Activated CD8-positive, alpha-beta memory T cell treated with anti-CD3 and anti-CD28 coated beads for 36 hours (primary cell): Measurements from ENCODE around the gene C4orf50. TPM values are rescaled to one million over a fixed set of nuclear protein-coding genes. Genes with fewer than 3 reads are reported as not detected.
"Not testable (repeated sequence)": the region's sequence is repeated elsewhere in the genome, so short reads cannot be mapped to it uniquely, and the experiment has no call there.

Experiments used
- CTCF ChIA-PET: fragments of 350-600 bp; sonication (Branson Sonifier 250); formaldehyde crosslinking; loops from one replicate; lab custom pipeline; 2021; ENCODE audit warnings: antibody characterized with exemption; lab: Charles Lee
- POLR2A ChIA-PET: fragments of 350-600 bp; sonication (Branson Sonifier 250); formaldehyde crosslinking; loops from one replicate; lab custom pipeline; 2021; ENCODE audit warnings: antibody characterized with exemption; lab: Charles Lee
- total RNA-seq, 2 experiments: library from RNA; stranded (reverse); gene quantifications; one replicate each; pipeline ENCODE4 v1.2.3, GENCODE V29; 2021

C4orf50 gene
- total RNA-seq, 2 experiments from 2014 or later: 0.17 to 0.19 TPM

DNA sequence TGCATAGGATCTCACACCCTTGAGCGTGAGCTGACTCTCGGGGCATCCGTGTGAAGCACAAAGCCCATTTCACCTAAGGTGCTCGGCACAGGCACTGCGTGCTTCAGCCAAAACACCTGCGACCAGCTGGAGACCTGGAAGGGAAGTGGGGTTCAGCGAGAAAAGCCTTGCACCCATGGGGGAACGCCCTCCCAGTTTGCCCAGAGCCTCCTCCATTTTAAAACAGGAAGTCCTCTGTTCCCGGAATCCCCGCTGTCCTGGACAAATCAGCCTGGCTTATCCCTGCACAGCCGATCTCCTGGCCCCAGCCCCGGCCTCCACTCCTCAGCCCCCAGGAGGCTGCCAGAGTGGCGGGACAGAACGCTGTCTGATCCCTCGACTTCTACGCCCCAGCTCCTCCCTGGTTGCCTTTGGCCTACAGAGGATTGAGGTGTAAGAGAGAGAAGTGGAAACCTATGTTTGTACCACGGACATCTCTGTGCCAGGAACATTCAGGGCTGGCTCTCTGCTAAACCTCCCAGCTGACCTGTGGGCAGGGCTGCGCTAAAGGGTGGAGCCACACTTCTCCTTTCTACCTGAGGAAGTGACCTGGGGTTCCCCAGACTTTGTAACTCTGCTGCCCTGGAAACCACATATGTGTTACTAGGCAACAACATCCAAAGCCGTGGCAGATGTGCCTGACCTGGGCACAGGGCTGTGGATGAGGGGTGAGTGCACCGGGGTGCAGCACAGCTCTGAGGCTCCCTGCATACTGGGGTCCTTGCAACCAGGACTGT is 3.8 kb upstream of the C4orf50 start:
- CTCF ChIA-PET: interaction anchor here (0.6 to 3.1 kb wide), 2 partner anchors 23 to 293 kb away, joined by 3 to 8 read pairs; no protein-coding TSS in a partner anchor
- POLR2A ChIA-PET: no interaction called here

GRCh38 chr4:6020613-6021012 is 2.4 kb upstream of the C4orf50 start:
- CTCF ChIA-PET: interaction anchor here (3.1 kb wide), 1 partner anchor 22 kb away, joined by 8 read pairs; no protein-coding TSS in a partner anchor
- POLR2A ChIA-PET: no interaction called here

- POLR2A ChIA-PET: no interaction called here
- CTCF ChIA-PET: interaction anchor here (3.1 kb wide), 1 partner anchor 21 kb away, joined by 8 read pairs; no protein-coding TSS in a partner anchor
These were observed 1.4 kb upstream of the C4orf50 start for GRCh38 chr4:6019316-6020263.

DNA sequence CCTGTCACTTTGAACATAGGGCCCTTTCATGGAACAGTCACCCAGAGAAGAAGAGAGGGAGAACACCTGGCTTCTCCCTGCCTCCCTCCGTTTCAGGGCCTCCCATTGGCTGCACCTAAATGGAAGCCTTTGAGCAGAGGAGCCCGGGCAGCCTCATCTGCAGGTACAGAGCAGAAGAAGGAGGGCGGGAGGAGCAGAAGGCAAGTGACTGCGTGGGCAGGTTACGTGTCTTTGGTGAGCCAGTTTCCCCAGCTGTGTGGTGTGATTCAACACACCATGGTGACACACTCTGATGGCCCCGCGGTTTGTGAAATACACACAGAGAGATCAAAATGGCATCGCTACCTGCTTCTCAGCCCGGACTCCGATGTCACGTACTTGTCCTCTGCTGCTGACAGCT is 431 bp downstream of the C4orf50 start:
- CTCF ChIA-PET: no interaction called here
- POLR2A ChIA-PET: no interaction called here

GRCh38 chr4:6017030-6017429 is 1.2 kb downstream of the C4orf50 start:
- ChIA-PET POLR2A (no interaction called here), CTCF (no interaction called here)

GRCh38 chr4:6013564-6013963 is 4.7 kb downstream of the C4orf50 start:
- CTCF ChIA-PET: interaction anchor here (1.4 kb wide), 1 partner anchor 9 kb away, joined by 4 read pairs; no protein-coding TSS in a partner anchor

GRCh38 chr4:6012200-6012599 is 6.0 kb downstream of the C4orf50 start:
- POLR2A ChIA-PET: no interaction called here
- CTCF ChIA-PET: interaction anchor here (1.4 kb wide), 1 partner anchor 14 kb away, joined by 3 read pairs; no protein-coding TSS in a partner anchor

More at GRCh38 chr4:6013564-6013963, 4.7 kb downstream of the C4orf50 start:
- POLR2A ChIA-PET: no interaction called here

DNA sequence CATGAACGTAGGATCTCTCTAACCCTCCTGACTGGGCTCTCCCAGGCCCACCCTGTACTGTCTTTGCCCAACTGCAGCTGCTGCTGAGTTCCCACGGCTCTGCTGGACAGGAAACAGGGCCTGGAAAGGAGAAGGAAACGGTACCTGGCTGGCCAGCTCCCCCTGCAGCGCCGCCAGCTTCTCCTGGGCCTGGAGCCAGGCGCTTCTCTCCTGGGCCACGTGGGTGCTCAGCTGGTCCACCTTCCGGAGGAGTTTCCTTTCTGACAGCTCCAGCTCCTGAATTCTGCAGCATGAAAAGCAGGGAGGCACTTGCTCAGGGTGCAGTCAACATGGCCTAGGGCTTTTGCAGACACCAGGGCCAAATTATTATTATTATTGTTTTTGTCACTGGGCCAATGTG is 6.5 kb downstream of the C4orf50 start:
- ChIA-PET CTCF (interaction anchor here (1.1 to 1.4 kb wide), 2 partner anchors 14 kb away, joined by 3 to 7 read pairs; no protein-coding TSS in a partner anchor), POLR2A (no interaction called here)

GRCh38 chr4:6011271-6011671 is 7.0 kb downstream of the C4orf50 start:
- ChIA-PET POLR2A (no interaction called here), CTCF (interaction anchor here (1.1 kb wide), 1 partner anchor 13 kb away, joined by 7 read pairs; no protein-coding TSS in a partner anchor)

- POLR2A ChIA-PET: no interaction called here
- CTCF ChIA-PET: interaction anchor here (1.1 kb wide), 1 partner anchor 13 kb away, joined by 7 read pairs; no protein-coding TSS in a partner anchor
These were observed 7.4 kb downstream of the C4orf50 start for GRCh38 chr4:6010789-6011188.

- CTCF ChIA-PET: no interaction called here
- POLR2A ChIA-PET: no interaction called here
These were observed 8.8 kb downstream of the C4orf50 start for GRCh38 chr4:6009452-6009851.

DNA sequence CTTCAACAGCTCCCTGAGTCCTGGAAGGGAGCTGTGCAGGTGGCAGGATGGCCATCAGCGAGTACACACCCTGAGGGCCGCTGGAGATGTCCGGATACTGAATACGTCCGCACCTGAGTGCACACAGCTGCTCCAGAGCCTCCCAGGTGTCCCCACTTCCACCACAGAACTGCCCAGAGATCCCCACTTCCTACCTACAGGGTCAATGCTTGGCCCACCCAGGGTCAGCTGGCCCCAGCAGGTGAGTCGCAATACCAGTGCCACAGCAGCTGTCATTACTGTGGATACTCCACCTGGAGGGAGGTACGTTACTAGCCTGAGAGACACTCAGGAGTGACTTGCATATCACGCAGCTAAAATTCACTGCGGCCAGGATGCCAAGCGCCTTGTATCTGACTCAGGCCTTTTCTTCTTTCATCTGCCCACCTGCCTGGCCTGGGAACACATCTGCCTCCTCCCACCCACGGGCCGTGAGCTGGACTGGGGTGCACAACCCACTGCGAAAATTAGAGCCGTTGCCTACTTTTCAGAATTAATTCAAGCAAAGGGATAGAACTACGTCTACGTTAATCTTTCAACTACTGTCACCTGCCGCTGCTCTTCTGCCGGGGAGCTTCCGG is 9.4 kb downstream of the C4orf50 start:
- POLR2A ChIA-PET: no interaction called here
- CTCF ChIA-PET: no interaction called here

- ChIA-PET CTCF (no interaction called here), POLR2A (no interaction called here)
These were observed 10.1 kb downstream of the C4orf50 start for GRCh38 chr4:6008092-6008551.

GRCh38 chr4:6005175-6005574 is 13.1 kb downstream of the C4orf50 start:
- ChIA-PET CTCF (interaction anchor here (1.5 kb wide), 1 partner anchor 9 kb away, joined by 4 read pairs; no protein-coding TSS in a partner anchor), POLR2A (no interaction called here)

- CTCF ChIA-PET: interaction anchor here (1.5 kb wide), 1 partner anchor 328 kb away, joined by 4 read pairs; no protein-coding TSS in a partner anchor
- POLR2A ChIA-PET: not testable (repeated sequence)
These were observed 14.7 kb downstream of the C4orf50 start for GRCh38 chr4:6003485-6003884.

DNA sequence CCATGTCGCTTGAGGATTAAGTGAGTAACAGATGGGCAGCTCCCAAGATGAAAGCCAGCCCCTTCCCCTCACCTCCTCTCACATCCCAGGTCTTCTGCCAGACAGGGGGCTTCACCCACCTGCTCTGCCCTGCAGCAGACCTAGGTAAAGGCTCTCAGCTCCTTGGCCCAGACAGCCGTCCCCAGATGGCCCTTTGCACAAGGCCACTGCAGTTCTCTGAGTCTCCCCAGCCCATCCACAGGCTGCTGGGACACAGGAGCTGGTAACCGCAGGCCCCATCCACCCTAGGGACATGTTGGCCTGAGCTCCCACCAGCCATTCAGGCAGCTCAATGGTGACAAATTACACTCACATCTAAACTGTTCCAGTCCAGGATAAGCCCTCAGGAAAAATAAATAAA is 15.3 kb downstream of the C4orf50 start:
- ChIA-PET CTCF (interaction anchor here (1.5 kb wide), 1 partner anchor 329 kb away, joined by 4 read pairs; no protein-coding TSS in a partner anchor), POLR2A (no interaction called here)

DNA sequence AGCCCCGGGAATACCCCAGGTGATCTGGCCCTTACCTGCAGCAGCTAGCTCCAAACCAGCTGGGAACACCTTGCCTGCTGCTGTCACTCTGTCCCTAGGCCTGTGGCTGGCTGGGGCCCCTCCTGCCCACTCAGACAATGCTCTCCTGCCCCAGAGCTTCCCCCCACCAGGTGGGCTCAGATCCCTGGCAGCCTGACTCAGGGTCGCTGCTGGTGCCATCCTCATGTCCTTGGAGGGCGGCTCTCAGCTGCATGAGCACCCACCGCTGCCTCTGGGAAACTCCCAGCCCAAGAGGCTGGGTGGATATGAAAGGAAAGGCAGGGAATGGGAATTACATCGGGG is 15.8 kb downstream of the C4orf50 start:
- ChIA-PET CTCF (interaction anchor here (1.5 kb wide), 1 partner anchor 329 kb away, joined by 4 read pairs; no protein-coding TSS in a partner anchor), POLR2A (no interaction called here)

GRCh38 chr4:6001680-6002491 is 16.3 kb downstream of the C4orf50 start:
- ChIA-PET CTCF (interaction anchor here (1.5 kb wide), 1 partner anchor 330 kb away, joined by 4 read pairs; no protein-coding TSS in a partner anchor), POLR2A (no interaction called here)
